ENCODE data around the gene SIN3B. TPM values are rescaled to one million over a fixed set of nuclear protein-coding genes. Genes with fewer than 3 reads are reported as not detected.

SIN3B gene
- total and polyA plus RNA-seq, 2 of the 13 experiments (the other 11 are each of a cell fraction or from before 2014, with no cell fraction given) = 12.9 to 25.7 TPM

- H3K27ac ChIP-seq (ENCODE audit: extremely low read length, insufficient read depth, low read length) = no peak overlapping the region
- ChIA-PET POLR2A (no interaction called here), CTCF (ENCODE audit: low intra/inter-chr PET ratio, low total read pairs) (interaction anchor here (1.7 kb wide), 2 partner anchors 121 to 128 kb away, joined by 8 to 10 read pairs; no protein-coding TSS in a partner anchor)
- H3K36me3 ChIP-seq (replicated peaks in 1 of 2; ENCODE audit: control insufficient read depth in 1 of 2, insufficient read depth in 2 of 2, low read length in 2 of 2) = no peaks in the 10 kb centered on the region
- H3K4me3 ChIP-seq (replicated peaks in 1 of 3; ENCODE audit: insufficient read depth in 1 of 3, low read depth in 2 of 3, low read length in 3 of 3) = no peak overlapping the region
- DNase-seq (ENCODE audit: low spot score) (peak; percentile 22), ATAC-seq (peak; percentile 61), FAIRE-seq (peak; percentile 58)
- peaks cover 19% of the 10 kb centered on the region for H3K4me1 ChIP-seq (ENCODE audit: insufficient read depth, low read length)
- no peaks in the 10 kb centered on the region for H4K20me1 ChIP-seq (ENCODE audit: insufficient read depth, low read length)
- in situ Hi-C loops (cut with HindIII; ENCODE audit: extremely low pct_ligation_motif_present, low pct_unique_long_range_greater_than_20kb) (loop anchor here (10.0 kb wide), 1 partner anchor 125 kb away; no protein-coding TSS in a partner anchor), intact Hi-C loops (cut with micrococcal nuclease; ENCODE audit: unreplicated experiment) (loop anchor here (1.0 to 2.0 kb wide), 2 partner anchors 121 to 128 kb away; no protein-coding TSS in a partner anchor)
- H3K9ac ChIP-seq (ENCODE audit: insufficient read depth, low read depth, low read length) = no peak overlapping the region
- H3K79me2 ChIP-seq (ENCODE audit: insufficient read depth, low read length) = no peaks in the 10 kb centered on the region
- whole genome bisulfite sequencing (ENCODE audit: low lambda C conversion rate) = 4% methylated on average over 4 of the region's 7 CpGs
- BruUV-seq (replicated peaks) = no TSS peak
- H2AFZ ChIP-seq (ENCODE audit: low read length) = no peak overlapping the region
- H3K27me3 ChIP-seq (ENCODE audit: control insufficient read depth in 1 of 2, insufficient read depth in 2 of 2, low read length in 2 of 2) = peaks cover 2 to 17% of the 10 kb centered on the region in 2 experiments; a peak in 4 of 5 replicates
- H3K4me2 ChIP-seq (ENCODE audit: low read depth, low read length) = no peak overlapping the region
- H3K9me3 ChIP-seq (ENCODE audit: low read length) = no peaks in the 10 kb centered on the region
- TF ChIP-seq SOX5 (CRISPR knock-in tag; IDR thresholded peaks at IDR 0.05; ENCODE audit: borderline replicate concordance) (no peak), ZNF251 (CRISPR knock-in tag; IDR thresholded peaks at IDR 0.05) (no peak), ZNF30 (CRISPR knock-in tag; IDR thresholded peaks at IDR 0.05) (no peak), ZNF773 (CRISPR knock-in tag; IDR thresholded peaks at IDR 0.05; ENCODE audit: borderline replicate concordance) (no peak), AGO1 (IDR thresholded peaks at IDR 0.05; ENCODE audit: low read depth, low read length, poor library complexity, severe bottlenecking) (no peak), MEIS2 (CRISPR knock-in tag; IDR thresholded peaks at IDR 0.05) (no peak), ZMYM2 (CRISPR knock-in tag; IDR thresholded peaks at IDR 0.05) (no peak), CREM (IDR thresholded peaks at IDR 0.05) (no peak), CREM (CRISPR knock-in tag; IDR thresholded peaks at IDR 0.05) (no peak), NFAT5 (CRISPR knock-in tag; IDR thresholded peaks at IDR 0.05) (no peak)
- TF ChIP-seq, protein P1, sequence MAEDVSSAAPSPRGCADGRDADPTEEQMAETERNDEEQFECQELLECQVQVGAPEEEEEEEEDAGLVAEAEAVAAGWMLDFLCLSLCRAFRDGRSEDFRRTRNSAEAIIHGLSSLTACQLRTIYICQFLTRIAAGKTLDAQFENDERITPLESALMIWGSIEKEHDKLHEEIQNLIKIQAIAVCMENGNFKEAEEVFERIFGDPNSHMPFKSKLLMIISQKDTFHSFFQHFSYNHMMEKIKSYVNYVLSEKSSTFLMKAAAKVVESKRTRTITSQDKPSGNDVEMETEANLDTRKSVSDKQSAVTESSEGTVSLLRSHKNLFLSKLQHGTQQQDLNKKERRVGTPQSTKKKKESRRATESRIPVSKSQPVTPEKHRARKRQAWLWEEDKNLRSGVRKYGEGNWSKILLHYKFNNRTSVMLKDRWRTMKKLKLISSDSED (CRISPR knock-in tag; IDR thresholded peaks at IDR 0.05) = no peak
- TF ChIP-seq, protein P2, sequence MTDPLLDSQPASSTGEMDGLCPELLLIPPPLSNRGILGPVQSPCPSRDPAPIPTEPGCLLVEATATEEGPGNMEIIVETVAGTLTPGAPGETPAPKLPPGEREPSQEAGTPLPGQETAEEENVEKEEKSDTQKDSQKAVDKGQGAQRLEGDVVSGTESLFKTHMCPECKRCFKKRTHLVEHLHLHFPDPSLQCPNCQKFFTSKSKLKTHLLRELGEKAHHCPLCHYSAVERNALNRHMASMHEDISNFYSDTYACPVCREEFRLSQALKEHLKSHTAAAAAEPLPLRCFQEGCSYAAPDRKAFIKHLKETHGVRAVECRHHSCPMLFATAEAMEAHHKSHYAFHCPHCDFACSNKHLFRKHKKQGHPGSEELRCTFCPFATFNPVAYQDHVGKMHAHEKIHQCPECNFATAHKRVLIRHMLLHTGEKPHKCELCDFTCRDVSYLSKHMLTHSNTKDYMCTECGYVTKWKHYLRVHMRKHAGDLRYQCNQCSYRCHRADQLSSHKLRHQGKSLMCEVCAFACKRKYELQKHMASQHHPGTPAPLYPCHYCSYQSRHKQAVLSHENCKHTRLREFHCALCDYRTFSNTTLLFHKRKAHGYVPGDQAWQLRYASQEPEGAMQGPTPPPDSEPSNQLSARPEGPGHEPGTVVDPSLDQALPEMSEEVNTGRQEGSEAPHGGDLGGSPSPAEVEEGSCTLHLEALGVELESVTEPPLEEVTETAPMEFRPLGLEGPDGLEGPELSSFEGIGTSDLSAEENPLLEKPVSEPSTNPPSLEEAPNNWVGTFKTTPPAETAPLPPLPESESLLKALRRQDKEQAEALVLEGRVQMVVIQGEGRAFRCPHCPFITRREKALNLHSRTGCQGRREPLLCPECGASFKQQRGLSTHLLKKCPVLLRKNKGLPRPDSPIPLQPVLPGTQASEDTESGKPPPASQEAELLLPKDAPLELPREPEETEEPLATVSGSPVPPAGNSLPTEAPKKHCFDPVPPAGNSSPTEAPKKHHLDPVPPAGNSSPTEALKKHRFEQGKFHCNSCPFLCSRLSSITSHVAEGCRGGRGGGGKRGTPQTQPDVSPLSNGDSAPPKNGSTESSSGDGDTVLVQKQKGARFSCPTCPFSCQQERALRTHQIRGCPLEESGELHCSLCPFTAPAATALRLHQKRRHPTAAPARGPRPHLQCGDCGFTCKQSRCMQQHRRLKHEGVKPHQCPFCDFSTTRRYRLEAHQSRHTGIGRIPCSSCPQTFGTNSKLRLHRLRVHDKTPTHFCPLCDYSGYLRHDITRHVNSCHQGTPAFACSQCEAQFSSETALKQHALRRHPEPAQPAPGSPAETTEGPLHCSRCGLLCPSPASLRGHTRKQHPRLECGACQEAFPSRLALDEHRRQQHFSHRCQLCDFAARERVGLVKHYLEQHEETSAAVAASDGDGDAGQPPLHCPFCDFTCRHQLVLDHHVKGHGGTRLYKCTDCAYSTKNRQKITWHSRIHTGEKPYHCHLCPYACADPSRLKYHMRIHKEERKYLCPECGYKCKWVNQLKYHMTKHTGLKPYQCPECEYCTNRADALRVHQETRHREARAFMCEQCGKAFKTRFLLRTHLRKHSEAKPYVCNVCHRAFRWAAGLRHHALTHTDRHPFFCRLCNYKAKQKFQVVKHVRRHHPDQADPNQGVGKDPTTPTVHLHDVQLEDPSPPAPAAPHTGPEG (CRISPR knock-in tag; IDR thresholded peaks at IDR 0.05) = no peak
Measured at GRCh38 chr19:16899566-16900075, 70.4 kb downstream of the SIN3B start.
